Measurements from ENCODE around the gene PRSS48.
"Not testable (repeated sequence)": the region's sequence is repeated elsewhere in the genome, so short reads cannot be mapped to it uniquely, and the experiment has no call there.

The PRSS48 gene

GRCh38 chr4:151318307-151319006 lies 41.5 kb downstream of the PRSS48 start:
- no peak for DNase-seq (ENCODE audit: low spot score)

GRCh38 chr4:151319490-151319889 lies 42.5 kb downstream of the PRSS48 start:
- no peak for DNase-seq (ENCODE audit: low spot score)

DNA sequence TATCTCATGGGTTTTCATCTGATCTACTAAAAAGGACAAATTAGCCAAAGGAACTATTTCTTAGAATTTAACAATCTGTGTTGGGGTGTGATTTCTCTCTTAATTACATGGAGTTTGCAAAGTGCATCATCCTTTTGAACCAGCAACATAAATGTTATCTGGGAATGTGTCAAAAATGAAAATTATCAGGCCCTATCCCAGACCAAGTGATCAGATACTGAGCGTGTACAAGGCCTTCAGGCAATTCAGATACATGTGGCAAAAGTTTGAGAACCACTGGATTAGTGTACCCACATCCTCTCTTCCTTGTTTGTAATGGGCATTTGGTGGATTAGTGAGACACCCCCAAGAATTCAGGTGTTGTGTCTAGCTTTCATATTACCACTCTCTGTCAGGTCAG lies 44.6 kb downstream of the PRSS48 start:
- DNase-seq (ENCODE audit: low spot score), result no peak

GRCh38 chr4:151322161-151322560 lies 45.2 kb downstream of the PRSS48 start:
- DNase-seq (ENCODE audit: low spot score), result not testable (repeated sequence)

GRCh38 chr4:151322570-151322969 lies 45.6 kb downstream of the PRSS48 start:
- no peak for DNase-seq (ENCODE audit: low spot score)

GRCh38 chr4:151323667-151324066 lies 46.7 kb downstream of the PRSS48 start:
- DNase-seq (ENCODE audit: low spot score), result no peak

GRCh38 chr4:151324124-151324751 lies 47.3 kb downstream of the PRSS48 start:
- no peak for DNase-seq (ENCODE audit: low spot score)

DNA sequence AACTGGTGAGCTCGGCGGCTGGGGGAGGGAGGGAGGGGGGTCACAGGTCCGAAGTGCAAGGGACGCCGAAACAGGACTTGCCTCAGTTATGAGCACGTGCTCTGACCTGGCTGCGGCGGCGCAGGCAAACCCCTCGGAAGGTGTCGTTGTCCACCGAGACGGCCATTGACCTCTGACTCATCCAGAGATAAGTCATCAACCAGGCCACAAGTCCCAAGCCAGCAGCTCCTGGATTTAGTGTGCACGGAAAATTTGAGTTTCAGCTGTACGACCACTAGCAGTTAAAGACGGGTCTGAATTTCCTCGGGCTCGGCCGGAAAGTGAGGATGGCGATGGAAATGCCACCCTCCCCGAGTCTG lies 47.8 kb downstream of the PRSS48 start:
- DNase-seq (ENCODE audit: low spot score), result peak; percentile 62

DNA sequence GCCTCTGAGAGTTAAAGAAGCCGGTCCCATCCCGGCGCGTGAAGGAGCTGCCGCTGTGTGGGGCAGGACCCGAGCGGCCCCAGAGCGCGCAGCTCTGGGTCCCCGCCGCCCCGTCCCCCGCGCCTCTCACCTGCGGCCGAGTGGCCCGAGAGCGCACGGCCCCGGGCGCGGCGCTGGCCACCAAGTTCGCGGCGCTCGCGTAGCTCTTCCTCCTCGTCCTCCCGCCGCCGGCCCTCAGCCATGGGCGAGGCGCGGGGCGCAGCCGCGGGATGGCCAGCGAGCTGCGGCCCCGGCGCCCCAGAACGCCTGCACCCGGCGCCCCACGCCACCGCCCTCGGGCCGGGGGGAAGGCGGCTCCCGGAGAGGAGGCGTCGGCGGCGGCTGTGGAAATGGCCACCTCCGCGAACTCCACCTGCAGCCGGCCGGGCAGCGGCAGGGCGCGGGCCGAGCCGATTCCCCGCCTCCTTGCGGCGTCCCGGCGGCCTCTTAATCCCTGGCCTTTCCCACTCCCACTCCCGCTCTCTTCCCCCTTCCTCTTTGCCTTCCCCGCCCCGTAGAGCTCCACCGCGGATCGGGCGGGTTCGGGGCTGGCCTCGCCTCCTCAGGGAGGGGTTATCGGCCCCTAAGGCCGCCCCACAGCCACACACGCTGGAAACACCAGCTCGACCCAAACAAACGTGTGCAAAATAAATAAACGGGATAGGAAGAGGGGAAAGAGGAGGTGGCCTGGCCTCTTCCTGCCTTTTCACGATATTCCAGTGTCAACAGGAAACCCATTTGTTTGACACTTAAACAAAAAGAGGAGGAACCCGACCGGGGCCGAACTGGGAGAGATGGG lies 48.4 kb downstream of the PRSS48 start, which contains the start of gene SH3D19:
Gene SH3D19 (minus strand): TSS at position 495 of the 838 bp plus-strand sequence. CDS start 253 bp downstream, at position 242.
- DNase-seq (ENCODE audit: low spot score), result peak; percentile 91

GRCh38 chr4:151325949-151326246 lies 48.9 kb downstream of the PRSS48 start:
- no peak for DNase-seq (ENCODE audit: low spot score)

DNA sequence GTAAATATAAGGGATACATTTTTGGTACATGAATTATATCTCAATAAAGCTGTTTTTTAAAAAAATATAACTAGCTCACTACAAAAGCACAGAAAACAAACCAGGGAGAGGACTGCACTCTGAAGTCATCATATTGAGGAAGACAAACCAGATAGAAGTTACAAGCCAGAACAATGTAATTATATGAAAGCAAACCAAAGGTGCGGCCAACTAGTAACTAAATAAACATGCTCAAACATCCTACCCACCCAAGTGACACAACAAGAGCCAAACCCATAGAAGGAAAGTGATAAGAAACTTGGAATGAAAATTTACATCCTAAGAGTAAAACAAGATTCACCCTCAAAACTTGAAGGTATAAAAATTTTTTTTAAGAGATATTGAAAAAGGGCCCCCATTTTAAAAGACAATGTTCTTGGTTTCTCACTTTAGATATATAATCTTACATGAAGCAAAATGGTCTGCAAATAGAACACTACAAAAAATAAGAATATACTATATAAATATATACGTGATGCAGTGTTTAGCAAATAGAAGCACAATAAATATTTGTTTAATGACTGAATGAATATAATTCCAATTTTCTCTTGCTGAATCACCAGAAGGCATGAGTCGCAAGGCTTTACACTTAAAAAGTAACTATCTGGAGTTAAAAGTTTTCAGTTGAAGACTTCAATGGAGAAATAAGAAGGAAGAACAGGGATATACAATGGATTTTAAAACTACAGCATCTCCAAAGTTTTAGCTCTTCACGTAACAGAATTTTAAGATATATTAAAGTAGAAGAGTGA lies 52.5 kb downstream of the PRSS48 start:
- no peak for DNase-seq (ENCODE audit: low spot score)

- no peak for DNase-seq (ENCODE audit: low spot score)
Observed at GRCh38 chr4:151331276-151332042, 54.5 kb downstream of the PRSS48 start.

- no peak for DNase-seq (ENCODE audit: low spot score)
Observed at GRCh38 chr4:151339467-151339866, 62.5 kb downstream of the PRSS48 start.

GRCh38 chr4:151340751-151341385 lies 63.9 kb downstream of the PRSS48 start:
- DNase-seq (ENCODE audit: low spot score), result no peak

Measured in GM03348 (cell line).